Smooth muscle cell of the brain vasculature (primary cell): ENCODE measurements around the gene HTR4.

ENCODE experiments used
- DNase-seq: peaks from one replicate; pipeline ENCODE4 v3.0.0-alpha.2; 2012; ENCODE audit warnings: low read depth, low spot score

Gene HTR4

DNA sequence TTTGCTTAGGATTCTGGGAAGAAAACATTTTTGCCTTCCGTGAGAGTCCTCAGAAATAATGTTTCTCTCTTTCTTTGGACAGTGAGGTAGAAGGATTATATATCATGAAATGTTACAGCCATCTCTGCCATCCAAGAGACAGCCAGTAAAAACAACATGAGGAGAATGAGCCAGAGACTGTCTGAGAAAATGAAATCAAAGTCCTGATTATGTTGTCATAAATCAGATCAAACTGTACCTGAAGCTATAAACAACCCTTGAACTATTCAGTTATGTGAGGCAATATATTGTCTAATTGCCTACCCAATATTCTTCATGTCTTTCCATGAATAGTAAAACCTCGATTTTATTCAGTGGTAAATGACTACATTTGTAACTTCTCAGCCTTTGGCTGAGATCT lies 9.2 kb upstream of the HTR4 start:
- no peak for DNase-seq

DNA sequence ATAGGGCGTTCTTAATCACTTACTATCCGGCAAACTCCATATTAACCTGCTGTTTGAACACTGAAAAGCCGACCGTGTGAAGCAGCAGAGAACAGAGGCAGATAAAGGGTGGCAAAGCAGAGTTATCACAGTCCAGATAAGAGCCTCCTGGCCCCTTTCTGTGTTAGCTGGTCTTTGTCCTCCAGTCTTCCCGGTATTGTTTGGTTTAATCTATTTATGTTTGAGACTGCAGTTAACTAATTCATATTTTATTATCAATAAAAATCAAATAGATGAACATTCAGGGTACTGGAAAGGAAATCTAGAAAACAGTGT lies 6.0 kb upstream of the HTR4 start:
- DNase-seq: no peak

GRCh38 chr5:148659641-148660345 lies 5.5 kb upstream of the HTR4 start:
- no peak for DNase-seq

DNA sequence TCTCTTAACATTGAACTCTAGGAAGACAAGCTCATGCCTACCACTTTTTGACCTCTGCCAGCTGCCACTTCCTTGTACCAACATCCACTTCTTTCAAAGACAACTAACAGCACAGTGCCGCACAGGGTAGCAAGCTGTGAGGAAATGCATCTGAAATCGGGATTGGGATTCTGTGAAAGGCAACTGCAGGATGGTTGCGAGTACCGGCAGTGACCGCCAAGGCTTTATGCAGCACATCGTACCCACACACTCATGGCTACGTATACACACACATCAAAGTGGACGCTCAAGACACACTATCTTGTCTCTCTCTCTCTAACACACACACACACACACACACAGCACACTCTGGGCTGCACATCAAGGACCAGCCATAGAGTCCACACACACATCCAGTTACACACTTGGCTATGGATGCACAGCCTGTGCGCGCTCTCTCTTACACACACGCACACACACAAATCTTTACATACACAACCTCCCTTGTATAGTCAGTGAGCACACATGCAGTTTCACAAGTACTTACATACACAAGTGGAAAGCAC lies 964 bp downstream of the HTR4 start:
- DNase-seq: no peak

GRCh38 chr5:148651528-148651927 lies 2.8 kb downstream of the HTR4 start:
- DNase-seq: no peak

GRCh38 chr5:148645527-148645926 lies 8.8 kb downstream of the HTR4 start:
- DNase-seq: no peak

DNA sequence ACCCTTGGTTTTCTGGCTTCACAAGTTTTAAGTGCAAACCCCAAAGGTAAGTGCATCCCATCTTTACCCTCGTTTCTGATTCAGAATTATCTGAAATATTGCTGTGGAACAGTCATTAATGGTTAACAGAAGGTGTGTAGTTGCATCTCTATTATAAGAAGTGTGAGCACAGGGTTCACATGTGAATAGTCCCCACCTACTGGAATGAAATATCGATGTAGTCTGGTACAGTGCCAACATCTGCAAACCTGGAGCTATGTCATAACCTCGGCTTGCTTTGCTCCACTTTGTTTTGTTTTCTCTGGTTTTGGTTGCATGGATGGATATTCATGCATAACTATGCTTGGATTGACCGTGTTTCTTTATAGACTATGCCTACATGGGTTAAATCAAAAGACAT lies 12.6 kb downstream of the HTR4 start:
- DNase-seq: no peak

- DNase-seq: no peak
Measured at GRCh38 chr5:148640471-148640870, 13.9 kb downstream of the HTR4 start.

DNA sequence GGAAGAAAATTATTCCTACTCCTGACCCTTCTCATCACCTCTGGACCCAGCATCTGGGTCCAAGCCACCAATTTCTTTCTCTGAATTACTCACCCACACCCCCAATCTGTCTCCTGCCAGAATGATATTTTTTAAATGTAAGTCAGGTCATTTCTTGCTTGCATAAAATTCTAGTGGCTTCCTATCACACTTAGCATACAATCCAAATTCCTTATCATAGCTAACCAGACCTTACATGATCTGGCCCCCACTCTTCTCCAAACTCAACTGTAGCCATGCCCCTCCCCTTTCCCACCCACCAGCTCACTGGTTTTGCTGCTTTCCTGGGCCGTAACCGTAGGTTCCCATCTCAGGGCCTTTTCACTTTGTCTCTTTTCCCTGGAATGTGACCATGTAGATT lies 15.2 kb downstream of the HTR4 start:
- no peak for DNase-seq

DNA sequence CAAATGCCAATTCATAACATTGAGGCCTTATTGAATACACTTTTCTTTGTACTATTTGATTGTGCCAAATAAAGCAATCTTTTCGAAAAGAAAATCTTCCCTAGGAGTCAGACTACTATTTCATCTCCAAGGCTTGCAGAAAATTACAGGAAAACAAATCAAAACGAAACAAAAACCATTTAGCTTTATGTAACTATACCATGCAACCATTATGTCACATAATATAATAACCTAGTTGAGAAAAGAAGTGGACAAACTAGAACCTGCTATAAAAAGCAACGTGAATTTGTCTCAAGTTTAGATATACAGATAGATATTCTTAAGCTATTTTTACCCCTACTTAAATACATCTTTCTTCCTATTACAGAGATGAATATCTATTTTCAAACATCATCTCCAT lies 18.0 kb downstream of the HTR4 start:
- DNase-seq: no peak

DNA sequence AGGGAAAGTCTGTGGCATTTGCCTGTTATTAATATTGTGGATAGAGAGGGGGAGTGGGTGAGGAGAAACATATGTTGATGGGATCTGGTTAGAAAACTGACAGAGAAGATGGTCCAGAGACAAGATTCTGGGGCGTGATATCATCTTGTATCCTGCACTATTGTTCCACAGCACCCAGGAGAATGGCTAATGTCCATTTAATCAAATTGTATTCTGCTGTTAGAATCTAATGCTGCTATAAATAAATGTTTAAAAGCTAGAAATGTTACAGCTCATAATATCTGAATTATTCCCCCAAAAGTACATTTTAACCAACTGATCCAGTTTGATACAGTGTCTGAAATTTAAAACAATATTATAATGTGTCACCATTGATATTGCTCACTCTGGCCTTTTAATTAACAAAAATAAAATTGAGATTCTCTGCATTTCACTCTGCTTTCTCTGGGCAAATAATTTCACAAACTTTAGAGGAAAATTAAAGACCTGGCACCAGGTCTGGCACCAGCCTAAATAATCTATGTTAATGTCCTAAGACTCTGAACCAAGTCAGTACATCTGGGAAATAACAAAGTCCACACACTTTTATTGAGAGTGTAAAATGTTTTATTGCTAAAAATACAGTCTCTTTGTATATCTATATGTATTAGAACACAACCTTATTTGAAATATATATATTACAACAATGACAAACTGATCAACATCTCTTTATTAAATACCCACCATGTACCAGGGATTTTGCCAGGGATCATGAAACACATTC lies 18.8 kb downstream of the HTR4 start:
- no peak for DNase-seq

GRCh38 chr5:148633067-148633377 lies 21.3 kb downstream of the HTR4 start:
- no peak for DNase-seq

DNA sequence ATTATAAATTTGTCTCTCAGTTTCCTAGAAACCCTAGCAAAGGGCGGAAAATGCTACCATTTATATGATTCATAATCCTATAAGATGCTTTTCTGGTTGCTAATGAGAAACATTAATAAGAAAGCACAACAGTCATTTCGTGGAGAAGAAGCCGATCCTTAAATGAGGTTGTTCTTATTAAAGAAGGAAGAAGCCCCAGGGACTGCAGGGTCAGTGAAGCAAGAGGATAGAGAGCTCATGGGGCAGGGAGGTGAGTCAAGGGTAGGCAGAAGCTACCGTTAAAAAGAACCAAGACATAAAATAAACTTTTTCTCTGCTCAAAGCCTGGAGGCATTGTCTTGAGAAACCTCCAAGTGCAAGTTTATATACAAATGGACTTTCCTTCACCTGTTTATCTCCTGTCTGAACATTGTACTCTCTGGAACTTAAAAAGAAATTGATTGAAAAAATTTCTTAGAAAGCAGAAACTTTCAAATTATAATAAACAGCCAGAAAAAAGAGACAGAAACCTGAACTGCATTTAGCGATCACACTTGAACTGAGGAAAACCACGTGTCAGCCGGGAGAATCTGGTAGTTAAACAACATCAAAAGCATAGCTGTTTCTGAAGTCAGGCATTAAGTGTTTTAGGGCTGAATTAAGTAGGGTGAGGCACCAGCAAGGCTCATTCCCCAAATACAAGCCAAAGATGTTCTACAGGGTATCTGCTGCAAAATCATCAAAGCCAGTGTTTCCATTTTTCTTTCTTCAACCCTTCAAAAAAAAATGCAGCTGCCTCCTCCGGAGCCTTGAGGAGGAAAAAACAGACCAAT lies 21.9 kb downstream of the HTR4 start:
- no peak for DNase-seq

DNA sequence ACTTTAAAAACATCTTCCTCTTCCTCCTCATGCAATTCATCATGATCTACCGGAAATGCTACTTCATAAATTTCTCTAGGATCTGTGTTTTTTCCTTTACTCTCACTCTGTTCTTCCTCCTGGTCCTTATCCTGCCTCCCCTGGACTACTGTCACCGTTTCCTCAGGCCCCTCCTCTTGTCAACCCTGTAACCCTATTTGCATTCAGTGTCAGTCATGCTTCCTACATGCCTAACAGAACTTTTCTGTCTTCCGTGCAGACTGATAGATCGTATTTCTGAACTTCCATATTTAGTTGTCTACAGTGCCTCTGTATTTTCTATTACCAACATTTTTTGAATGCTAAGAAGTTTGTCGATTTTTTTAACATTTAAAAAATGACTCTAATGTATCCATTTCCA lies 27.3 kb downstream of the HTR4 start:
- no peak for DNase-seq

DNA sequence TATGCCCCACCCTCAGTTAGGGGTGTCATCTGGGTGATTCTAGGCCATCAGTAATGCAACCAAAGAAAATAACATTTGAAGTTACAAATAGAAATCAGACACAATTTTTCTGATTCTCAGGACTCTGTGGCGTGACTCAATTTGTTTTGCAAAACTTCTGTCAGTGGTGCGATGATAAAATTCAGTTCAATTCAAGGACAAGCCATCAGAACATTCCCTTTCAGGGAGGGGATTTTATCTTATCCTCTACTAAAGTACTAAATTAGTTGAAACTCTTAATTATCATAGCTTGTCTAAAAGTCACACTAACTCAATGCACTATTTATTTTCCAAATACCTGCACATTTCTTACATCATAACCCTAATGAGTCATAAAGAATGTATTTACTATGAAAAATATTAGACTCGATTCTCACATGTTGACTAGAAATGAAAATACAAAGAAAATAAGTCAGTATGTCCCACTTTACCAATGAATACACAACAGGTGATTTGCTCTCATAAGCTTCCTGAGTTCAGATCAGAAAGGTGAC lies 28.2 kb downstream of the HTR4 start:
- no peak for DNase-seq

DNA sequence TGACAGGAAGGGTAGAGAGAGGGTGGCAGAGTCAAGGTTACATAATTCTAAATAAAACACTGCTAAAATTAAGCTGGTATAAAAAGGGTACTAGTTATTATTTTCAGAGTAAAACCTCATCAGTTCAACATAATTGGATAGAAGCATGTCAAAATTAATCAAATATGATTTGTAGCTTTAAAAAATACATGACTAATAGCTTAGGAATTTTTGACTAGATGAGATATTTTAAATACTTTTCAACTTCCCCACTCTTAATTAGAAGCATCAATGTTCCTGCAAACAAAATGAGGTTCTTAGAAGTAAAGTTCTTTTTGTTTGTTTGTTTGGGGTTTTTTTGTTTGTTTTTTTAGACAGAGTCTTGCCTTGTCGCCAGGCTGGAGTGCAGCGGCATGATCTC lies 29.1 kb downstream of the HTR4 start:
- DNase-seq: no peak

DNA sequence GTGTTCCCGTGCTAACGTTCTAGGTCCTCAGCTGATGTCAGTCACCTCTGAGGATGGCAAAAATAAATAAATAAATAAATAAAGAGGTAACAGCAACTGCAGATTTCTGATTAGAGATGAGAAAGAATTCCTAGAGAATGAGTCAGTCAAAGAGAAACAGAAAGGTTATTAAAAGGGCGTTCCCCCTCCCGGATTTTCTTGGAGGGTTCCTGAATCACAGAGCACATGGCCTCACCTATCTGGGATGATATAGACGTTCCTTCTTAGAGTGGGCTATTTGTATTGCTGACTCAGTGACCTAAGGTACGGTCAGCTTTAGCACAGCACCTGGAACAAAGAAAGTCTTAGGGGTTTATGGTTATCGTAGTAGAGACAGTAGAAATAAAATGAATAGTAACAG lies 30.6 kb downstream of the HTR4 start:
- DNase-seq: no peak

DNA sequence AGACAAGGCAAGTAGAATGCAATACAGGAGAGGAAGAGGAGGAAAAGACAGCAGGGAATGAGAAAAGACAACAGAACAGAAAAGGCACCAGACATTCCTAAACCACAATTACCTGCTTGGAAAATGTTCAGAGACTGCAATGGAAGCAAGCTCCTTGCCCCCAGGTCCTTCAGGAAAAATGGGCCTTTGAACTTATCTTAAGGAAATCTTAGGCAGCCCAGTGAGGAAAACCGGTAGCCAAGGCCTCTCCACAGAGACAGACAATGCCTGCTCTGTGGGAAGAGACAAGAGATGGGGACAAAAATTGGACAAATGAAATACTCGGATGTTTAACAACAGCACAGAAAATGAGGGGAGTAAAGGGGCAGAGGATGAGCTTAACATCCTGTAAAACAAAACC lies 31.2 kb downstream of the HTR4 start:
- DNase-seq: no peak

- no peak for DNase-seq
Measured at GRCh38 chr5:148620696-148621095, 33.6 kb downstream of the HTR4 start.

- no peak for DNase-seq
Measured at GRCh38 chr5:148620091-148620490, 34.2 kb downstream of the HTR4 start.

GRCh38 chr5:148619484-148619883 lies 34.8 kb downstream of the HTR4 start:
- no peak for DNase-seq

DNA sequence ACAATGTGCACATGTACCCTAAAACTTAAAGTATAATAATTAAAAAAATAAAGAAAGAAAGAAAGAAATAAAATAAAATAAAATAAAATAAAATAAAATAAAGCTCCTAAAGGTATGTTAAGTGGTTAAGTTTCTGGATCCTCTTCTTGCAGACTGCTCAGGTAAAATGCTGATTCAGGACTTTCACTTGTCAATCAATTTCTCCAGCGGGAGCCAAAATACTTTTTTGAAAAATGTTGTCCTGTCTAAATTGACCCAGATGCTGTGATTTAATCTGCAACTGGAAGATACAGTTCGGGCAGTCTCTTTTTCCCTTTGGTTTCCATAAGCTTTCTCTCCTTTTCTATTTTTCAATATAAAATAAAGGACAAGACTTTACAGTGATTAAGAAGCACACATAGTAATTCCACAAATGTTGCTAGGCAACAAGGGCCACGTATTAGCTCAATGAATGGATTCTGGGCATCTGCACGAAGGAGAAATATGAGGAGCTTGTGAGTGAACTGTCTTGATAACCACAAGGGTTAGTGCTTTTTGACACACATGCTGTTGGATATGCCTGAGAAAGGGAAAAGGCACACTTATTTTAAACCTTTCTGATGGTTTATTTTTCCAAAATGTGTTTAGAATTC lies 38.6 kb downstream of the HTR4 start:
- no peak for DNase-seq
